Neutrophil (primary cell): Measurements from ENCODE around the gene COL26A1.

ENCODE experiments used
- H3K27ac ChIP-seq: fragments of 200-600 bp; sonication (generic); 2 replicates; pipeline ENCODE4 v1.5.1; 2016; ENCODE audit warnings: mild to moderate bottlenecking, moderate library complexity
- H3K27me3 ChIP-seq: fragments of 200-600 bp; sonication (generic); 2 replicates; pipeline ENCODE4 v1.6.0; 2016; ENCODE audit warnings: mild to moderate bottlenecking
- H3K36me3 ChIP-seq: fragments of 200-600 bp; sonication (generic); 2 replicates; pipeline ENCODE4 v1.5.1; 2017
- H3K4me1 ChIP-seq, 2 experiments: fragments of 200-600 bp in 1 of 2; sonication (generic) in 1 of 2; 1 replicate in 1 of 2; 2 replicates in 1 of 2; pipeline versions ENCODE4 v1.5.1 to v1.6.1; 2013 to 2016; ENCODE audit warnings: low read depth in 1 of 2, low read length in 1 of 2, mild to moderate bottlenecking in 1 of 2, moderate library complexity in 1 of 2; ENCODE audit not compliant: control insufficient read depth in 1 of 2, insufficient read depth in 1 of 2
- H3K4me3 ChIP-seq, 2 experiments: fragments of 200-600 bp in 1 of 2; sonication (generic) in 1 of 2; 1 replicate in 1 of 2; 2 replicates in 1 of 2; pipeline ENCODE4 v1.5.1; 2013 to 2016; ENCODE audit warnings: low read depth in 1 of 2, low read length in 1 of 2, mild to moderate bottlenecking in 1 of 2, moderate library complexity in 1 of 2
- H3K9me3 ChIP-seq: fragments of 200-600 bp; sonication (generic); 2 replicates; pipeline ENCODE4 v1.5.1; 2016
- CTCF ChIP-seq: fragments of 200-600 bp; sonication (generic); IDR thresholded peaks from 2 replicates; pipeline ENCODE4 v1.5.1; 2016; ENCODE audit warnings: antibody characterized with exemption

The COL26A1 gene

GRCh38 chr7:101565601-101566209, 203.0 kb downstream of the COL26A1 start:
- H3K9me3 ChIP-seq = no peaks in the 10 kb centered on the region
- H3K27me3 ChIP-seq = no peaks in the 10 kb centered on the region
- H3K4me1 ChIP-seq = no peaks in the 10 kb centered on the region
- no peak for TF ChIP-seq CTCF
- no peak overlapping the region for H3K4me3 ChIP-seq
- H3K36me3 ChIP-seq = no peaks in the 10 kb centered on the region
- no peak overlapping the region for H3K27ac ChIP-seq

DNA sequence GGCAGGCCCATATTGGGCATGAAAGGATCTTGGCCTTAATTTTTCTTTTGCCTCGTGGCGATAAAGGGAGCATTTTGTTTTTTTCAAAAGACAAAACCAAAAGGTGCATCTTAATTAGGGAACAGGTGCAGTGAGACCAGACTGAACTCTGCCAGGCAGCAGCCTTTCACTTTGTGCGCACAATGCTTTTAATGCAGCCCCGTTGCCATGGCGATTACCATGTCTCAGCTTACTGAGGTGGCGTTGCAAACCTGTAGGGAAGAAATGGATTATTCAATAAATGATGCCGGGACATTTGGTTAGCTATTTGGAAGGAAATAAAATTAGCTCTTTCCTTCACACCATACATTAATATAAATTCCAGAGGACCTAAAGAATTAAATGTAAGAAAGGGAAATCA, 204.6 kb downstream of the COL26A1 start:
- Histone ChIP-seq H3K27me3 (no peaks in the 10 kb centered on the region), H3K9me3 (no peaks in the 10 kb centered on the region), H3K4me3 (no peak overlapping the region), H3K4me1 (no peaks in the 10 kb centered on the region), H3K36me3 (no peaks in the 10 kb centered on the region), H3K27ac (no peak overlapping the region)
- TF ChIP-seq CTCF = no peak

DNA sequence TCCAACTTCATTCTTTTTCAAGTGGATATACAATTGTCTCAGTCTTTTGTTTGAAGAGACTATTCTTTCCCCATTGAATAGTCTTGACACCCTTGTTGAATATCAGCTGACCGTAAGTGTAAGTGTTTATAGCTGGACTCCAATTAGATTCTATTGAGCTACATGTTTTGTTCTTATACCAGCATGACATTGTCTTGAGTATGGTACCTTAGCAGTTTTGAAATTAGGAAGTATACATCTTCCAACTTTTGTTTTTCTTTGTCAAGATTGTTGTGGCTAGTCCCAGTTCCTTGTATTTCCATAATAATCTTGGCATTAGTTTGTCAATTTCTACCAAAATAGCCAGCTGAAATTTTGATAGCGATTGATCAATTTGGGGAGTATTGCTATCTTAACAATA, 209.5 kb downstream of the COL26A1 start:
- Histone ChIP-seq H3K4me3 (no peak overlapping the region), H3K36me3 (no peaks in the 10 kb centered on the region), H3K27me3 (no peaks in the 10 kb centered on the region), H3K9me3 (no peaks in the 10 kb centered on the region), H3K4me1 (peaks cover 14 to 17% of the 10 kb centered on the region in 2 experiments), H3K27ac (no peak overlapping the region)
- no peak for TF ChIP-seq CTCF

GRCh38 chr7:101575168-101575567, 212.5 kb downstream of the COL26A1 start:
- Histone ChIP-seq H3K36me3 (no peaks in the 10 kb centered on the region), H3K9me3 (no peaks in the 10 kb centered on the region), H3K4me3 (no peak overlapping the region), H3K4me1 (peaks cover 14 to 17% of the 10 kb centered on the region in 2 experiments), H3K27ac (no peak overlapping the region), H3K27me3 (no peaks in the 10 kb centered on the region)
- no peak for TF ChIP-seq CTCF

DNA sequence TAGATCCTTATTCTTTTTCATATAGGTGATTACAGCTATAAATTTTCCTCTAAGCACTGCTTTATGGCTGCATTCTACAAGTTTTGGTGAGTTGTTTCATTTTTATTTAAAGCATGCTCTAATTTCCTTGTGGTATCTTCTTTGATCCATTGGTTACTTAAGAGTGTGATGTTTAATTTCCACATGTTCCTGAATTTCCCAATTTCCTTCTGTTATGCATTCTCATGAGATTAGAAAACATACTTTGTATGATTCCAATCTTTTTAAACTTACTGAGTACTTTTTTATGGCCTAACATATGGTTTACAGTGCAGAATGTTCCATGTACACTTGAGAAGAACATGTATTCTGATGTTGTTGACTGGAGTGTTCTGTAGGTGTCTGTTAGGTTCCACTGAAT, 213.0 kb downstream of the COL26A1 start:
- H3K9me3 ChIP-seq = no peaks in the 10 kb centered on the region
- no peak overlapping the region for H3K4me3 ChIP-seq
- H3K27me3 ChIP-seq = no peaks in the 10 kb centered on the region
- TF ChIP-seq CTCF = no peak
- peaks cover 14 to 17% of the 10 kb centered on the region in 2 experiments for H3K4me1 ChIP-seq
- no peaks in the 10 kb centered on the region for H3K36me3 ChIP-seq
- H3K27ac ChIP-seq = no peak overlapping the region
